ENCODE results near the gene SPANXN1.

GRCh38 chrX:145213504-145213903 is 33.8 kb upstream of the SPANXN1 start:
- TF ChIP-seq CREB1 (CRISPR knock-in tag; IDR thresholded peaks at IDR 0.05) (no peak), CTCF (IDR thresholded peaks at IDR 0.05) (no peak)
